ENCODE data around the gene C4orf33.
"Not testable (repeated sequence)": the region's sequence is repeated elsewhere in the genome, so short reads cannot be mapped to it uniquely, and the experiment has no call there.

C4orf33 gene

GRCh38 chr4:129126614-129127013, 30.7 kb downstream of the C4orf33 start:
- not testable (repeated sequence) for H3K4me3 ChIP-seq (ENCODE audit: low read depth, low read length)

GRCh38 chr4:129129143-129129542, 33.2 kb downstream of the C4orf33 start:
- H3K4me3 ChIP-seq (ENCODE audit: low read depth, low read length) = no peak overlapping the region

- no peak overlapping the region for H3K4me3 ChIP-seq (ENCODE audit: low read depth, low read length)
Observed at GRCh38 chr4:129131343-129131742, 35.4 kb downstream of the C4orf33 start.

DNA sequence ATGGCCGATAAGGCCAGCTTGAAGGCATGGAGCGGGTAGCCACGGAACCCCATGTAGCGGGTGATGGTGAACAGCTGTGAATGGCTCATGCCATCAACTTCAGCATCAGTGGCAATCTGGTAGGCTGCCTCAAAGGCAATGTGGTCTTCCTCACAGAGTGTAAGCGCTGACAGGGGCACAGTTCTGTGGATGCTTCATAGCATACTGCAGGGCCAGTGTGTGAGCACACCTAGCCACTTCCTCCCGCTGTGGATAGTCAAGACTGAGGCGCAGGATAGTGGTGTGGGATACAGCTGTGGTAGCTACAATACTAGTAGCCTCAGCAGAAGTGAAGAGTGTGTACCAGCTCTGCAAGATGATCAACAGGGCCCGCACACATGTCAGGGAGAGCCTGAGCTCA, 40.5 kb downstream of the C4orf33 start:
- no peak overlapping the region for H3K4me3 ChIP-seq (ENCODE audit: low read depth, low read length)

- H3K4me3 ChIP-seq (ENCODE audit: low read depth, low read length) = no peak overlapping the region
Observed at GRCh38 chr4:129138810-129139496, 43.0 kb downstream of the C4orf33 start.

- no peak overlapping the region for H3K4me3 ChIP-seq (ENCODE audit: low read depth, low read length)
Observed at GRCh38 chr4:129140521-129140920, 44.6 kb downstream of the C4orf33 start.

- H3K4me3 ChIP-seq (ENCODE audit: low read depth, low read length) = no peak overlapping the region
Observed at GRCh38 chr4:129143359-129143758, 47.4 kb downstream of the C4orf33 start.

DNA sequence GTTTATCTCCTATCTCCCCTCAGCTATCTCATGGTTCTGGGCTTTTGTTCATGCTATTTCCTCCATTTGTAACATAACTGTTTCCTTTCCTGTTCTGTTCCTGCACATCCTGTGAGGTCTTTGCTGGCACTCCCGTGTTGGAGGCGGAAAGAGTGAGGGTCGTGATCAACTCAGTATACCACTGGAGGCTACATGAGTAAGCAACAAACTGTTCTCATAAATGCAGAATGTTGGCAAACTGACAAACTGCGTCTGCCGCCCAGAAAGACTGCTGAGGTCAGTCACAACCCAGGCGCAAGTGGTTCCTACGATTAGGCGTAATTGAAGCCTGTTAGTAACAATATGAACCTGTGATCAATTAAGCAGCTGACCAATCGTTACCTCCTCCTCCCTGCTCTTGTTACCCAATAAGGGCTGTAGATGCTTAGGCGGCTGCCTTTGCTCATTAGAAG, 48.8 kb downstream of the C4orf33 start:
- H3K4me3 ChIP-seq (ENCODE audit: low read depth, low read length) = no peak overlapping the region

GRCh38 chr4:129145222-129145730, 49.3 kb downstream of the C4orf33 start:
- no peak overlapping the region for H3K4me3 ChIP-seq (ENCODE audit: low read depth, low read length)

GRCh38 chr4:129146639-129147038, 50.7 kb downstream of the C4orf33 start:
- no peak overlapping the region for H3K4me3 ChIP-seq (ENCODE audit: low read depth, low read length)

GRCh38 chr4:129148892-129149291, 52.9 kb downstream of the C4orf33 start:
- H3K4me3 ChIP-seq (ENCODE audit: low read depth, low read length) = no peak overlapping the region

- H3K4me3 ChIP-seq (ENCODE audit: low read depth, low read length) = no peak overlapping the region
Observed at GRCh38 chr4:129149906-129150305, 54.0 kb downstream of the C4orf33 start.

- no peak overlapping the region for H3K4me3 ChIP-seq (ENCODE audit: low read depth, low read length)
Observed at GRCh38 chr4:129152350-129152749, 56.4 kb downstream of the C4orf33 start.

DNA sequence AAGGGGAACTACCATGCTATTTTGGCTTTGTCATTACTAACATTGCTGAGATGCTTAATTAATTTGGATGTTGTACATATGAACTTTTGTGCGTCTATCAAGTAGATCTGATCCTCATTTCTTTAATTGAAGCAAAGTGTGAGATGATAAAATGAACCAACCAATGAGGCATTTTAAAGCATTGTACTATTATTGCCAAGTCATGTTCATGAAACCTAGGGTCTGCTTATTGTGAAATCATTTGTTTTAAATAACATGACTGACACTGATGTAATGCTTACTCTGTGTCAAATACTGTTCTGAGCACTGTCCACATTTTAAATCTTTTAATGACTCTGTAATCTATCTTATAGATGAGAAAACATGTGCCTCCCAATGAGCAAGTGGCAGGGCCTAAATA, 57.7 kb downstream of the C4orf33 start:
- H3K4me3 ChIP-seq (ENCODE audit: low read depth, low read length) = no peak overlapping the region

DNA sequence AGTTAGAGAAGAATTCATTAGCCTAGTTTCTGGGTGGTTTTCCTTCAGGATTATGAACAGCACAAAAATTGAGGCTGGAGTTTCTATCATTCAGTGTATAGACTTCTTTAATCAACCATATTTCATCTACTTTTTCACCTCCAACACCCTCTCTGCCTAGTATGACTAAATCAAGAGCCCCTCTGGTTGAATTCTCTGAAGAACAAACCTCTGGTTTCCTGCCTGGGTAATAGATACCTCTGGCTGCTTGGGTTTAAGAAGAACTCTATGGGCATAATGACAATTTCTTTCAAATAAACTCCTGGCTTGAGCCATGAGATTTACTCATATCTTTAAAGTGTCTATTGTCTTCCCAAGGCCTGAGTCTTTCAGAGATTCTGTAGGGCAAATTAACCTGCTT, 66.5 kb downstream of the C4orf33 start:
- no peak overlapping the region for H3K4me3 ChIP-seq (ENCODE audit: low read depth, low read length)

DNA sequence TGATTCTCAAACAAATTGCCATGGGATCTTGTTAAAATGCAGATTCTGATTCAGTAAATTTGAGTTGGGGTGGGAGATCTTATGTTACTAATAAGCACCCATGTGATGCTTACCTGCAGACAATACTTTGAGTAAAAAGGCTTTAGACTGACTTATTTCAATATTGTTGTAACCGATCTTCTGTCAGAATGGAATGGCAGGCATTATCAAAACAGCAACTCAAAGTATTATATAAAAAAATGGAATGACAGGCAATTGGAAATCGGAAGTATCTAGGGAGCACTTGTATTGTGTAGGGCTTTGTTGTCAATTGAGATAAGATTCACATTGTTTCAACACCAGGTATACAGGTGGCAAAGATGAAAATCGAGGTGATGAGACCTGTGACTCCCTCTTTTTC, 67.5 kb downstream of the C4orf33 start:
- no peak overlapping the region for H3K4me3 ChIP-seq (ENCODE audit: low read depth, low read length)

GRCh38 chr4:129164243-129164642, 68.3 kb downstream of the C4orf33 start:
- no peak overlapping the region for H3K4me3 ChIP-seq (ENCODE audit: low read depth, low read length)
